A673 (cell line): ENCODE data around the gene SPATA13. TPM values are rescaled to one million over a fixed set of nuclear protein-coding genes. Genes with fewer than 3 reads are reported as not detected.
A peak's percentile ranks its signal among the peaks of the same experiment; 100 is the strongest.

Experiments
- Bru-seq: library from RNA; stranded (reverse); fragments of 400-500 nt; gene quantifications from one replicate; lab custom pipeline; 2021; lab: Mats Ljungman, UMichigan
- BruChase-seq, 2 experiments: library from RNA; stranded (reverse); fragments of 400-500 nt; gene quantifications; one replicate each; lab custom pipeline; 2021; lab: Mats Ljungman, UMichigan
- BruUV-seq: library from RNA; stranded (reverse); fragments of 400-500 nt; replicated peaks from 2 replicates; lab custom pipeline; 2021; lab: Mats Ljungman, UMichigan
- CTCF ChIA-PET: fragments of 300-600 bp; sonication (Branson Sonifier 250); formaldehyde crosslinking; loops from one replicate; lab custom pipeline; 2022; ENCODE audit warnings: antibody characterized with exemption; lab: Charles Lee
- POLR2A ChIA-PET: fragments of 300-600 bp; sonication (Branson Sonifier 250); formaldehyde crosslinking; loops from one replicate; lab custom pipeline; 2022; ENCODE audit warnings: antibody characterized with exemption; ENCODE audit not compliant: low non-redundant PET; lab: Charles Lee
- DNase-seq: peaks from one replicate; pipeline ENCODE4 v3.0.0-alpha.2; 2015; ENCODE audit warnings: low spot score
- H3K27ac ChIP-seq: fragments of 200-600 bp; sonication (generic); 2 replicates; pipeline ENCODE4 v1.5.1; 2016; ENCODE audit warnings: mixed run types, low read depth, mild to moderate bottlenecking, mixed read lengths, antibody characterized with exemption, low read length; ENCODE audit not compliant: poor library complexity, severe bottlenecking
- H3K27me3 ChIP-seq: fragments of 200-600 bp; sonication (generic); replicated peaks from 2 replicates; pipeline ENCODE4 v1.6.1; 2017; ENCODE audit warnings: mixed run types, low read depth, mild to moderate bottlenecking, mixed read lengths, antibody characterized with exemption, low read length; ENCODE audit not compliant: insufficient read depth, poor library complexity
- H3K36me3 ChIP-seq: fragments of 200-600 bp; sonication (generic); 2 replicates; pipeline ENCODE4 v1.6.1; 2016; ENCODE audit warnings: mixed run types, mild to moderate bottlenecking, mixed read lengths, antibody characterized with exemption, low read length; ENCODE audit not compliant: insufficient read depth, poor library complexity, severe bottlenecking
- H3K4me1 ChIP-seq: fragments of 200-600 bp; sonication (generic); 2 replicates; pipeline ENCODE4 v1.6.1; 2017; ENCODE audit warnings: mixed run types, mild to moderate bottlenecking, mixed read lengths, antibody characterized with exemption, low read length; ENCODE audit not compliant: insufficient read depth, poor library complexity, severe bottlenecking
- H3K4me3 ChIP-seq: fragments of 200-600 bp; sonication (generic); 2 replicates; pipeline ENCODE4 v1.5.1; 2016; ENCODE audit warnings: low read depth, mixed run types, mild to moderate bottlenecking, mixed read lengths, low read length; ENCODE audit not compliant: poor library complexity, severe bottlenecking
- H3K9me3 ChIP-seq: fragments of 200-600 bp; sonication (generic); 2 replicates; pipeline ENCODE4 v1.6.1; 2016; ENCODE audit warnings: mixed run types, low read depth, mild to moderate bottlenecking, mixed read lengths, antibody characterized with exemption, low read length; ENCODE audit not compliant: poor library complexity, severe bottlenecking
- EZH2 ChIP-seq: fragments of 200-600 bp; sonication (generic); IDR thresholded peaks from 2 replicates; pipeline ENCODE4 v1.6.1; 2017; ENCODE audit warnings: borderline replicate concordance, low read depth, mild to moderate bottlenecking, mixed read lengths, antibody characterized with exemption, low read length; ENCODE audit not compliant: poor library complexity, severe bottlenecking
- intact Hi-C: fragments of 100-400 bp; cut with micrococcal nuclease; formaldehyde crosslinking; loops from one replicate; pipeline ENCODE4 v1.10.0; 2022; ENCODE audit not compliant: unreplicated experiment
- long read RNA-seq: library from polyadenylated mRNA; stranded (forward); transcript quantifications from one replicate; pipeline ENCODE4 v2.0.0, GENCODE V29; 2022
- total RNA-seq: library from RNA; stranded (reverse); gene quantifications from 2 replicates; pipeline ENCODE4 v1.2.3, GENCODE V29; 2021
- TF ChIP-seq, protein P1 (sequence below): fragments of 300-800, 200-600 bp; sonication (generic); conservative IDR thresholded peaks from 2 replicates; pipeline ENCODE4 v1.5.1; 2017; ENCODE audit warnings: low read depth, mild to moderate bottlenecking, antibody characterized with exemption, low read length, moderate library complexity, mixed read lengths

Gene SPATA13
- total RNA-seq: 55.4 and 58.2 TPM in 2 replicates
- Bru-seq, nascent RNA: percentile 95 among the genes with signal in this experiment
- percentile 99 among the genes with signal in this experiment for BruChase-seq, experiment 1, labeled RNA remaining after a 2-hour chase
- percentile 98 among the genes with signal in this experiment for BruChase-seq, experiment 2, labeled RNA remaining after a 6-hour chase
- long read RNA-seq, full-length matches to known transcripts: 8 of 43 reads
- long read RNA-seq, partial matches to known transcripts: 15 of 43 reads
- long read RNA-seq, other reads (novel, unspliced or antisense): 20 of 43 reads

GRCh38 chr13:24160458-24161009, at the start of gene SPATA13:
Gene SPATA13, plus strand, starts transcription at chr13:24160720. Its CDS starts 62,210 bp downstream, at chr13:24222930.
- no peak for TF ChIP-seq EZH2
- TF ChIP-seq, protein P1, sequence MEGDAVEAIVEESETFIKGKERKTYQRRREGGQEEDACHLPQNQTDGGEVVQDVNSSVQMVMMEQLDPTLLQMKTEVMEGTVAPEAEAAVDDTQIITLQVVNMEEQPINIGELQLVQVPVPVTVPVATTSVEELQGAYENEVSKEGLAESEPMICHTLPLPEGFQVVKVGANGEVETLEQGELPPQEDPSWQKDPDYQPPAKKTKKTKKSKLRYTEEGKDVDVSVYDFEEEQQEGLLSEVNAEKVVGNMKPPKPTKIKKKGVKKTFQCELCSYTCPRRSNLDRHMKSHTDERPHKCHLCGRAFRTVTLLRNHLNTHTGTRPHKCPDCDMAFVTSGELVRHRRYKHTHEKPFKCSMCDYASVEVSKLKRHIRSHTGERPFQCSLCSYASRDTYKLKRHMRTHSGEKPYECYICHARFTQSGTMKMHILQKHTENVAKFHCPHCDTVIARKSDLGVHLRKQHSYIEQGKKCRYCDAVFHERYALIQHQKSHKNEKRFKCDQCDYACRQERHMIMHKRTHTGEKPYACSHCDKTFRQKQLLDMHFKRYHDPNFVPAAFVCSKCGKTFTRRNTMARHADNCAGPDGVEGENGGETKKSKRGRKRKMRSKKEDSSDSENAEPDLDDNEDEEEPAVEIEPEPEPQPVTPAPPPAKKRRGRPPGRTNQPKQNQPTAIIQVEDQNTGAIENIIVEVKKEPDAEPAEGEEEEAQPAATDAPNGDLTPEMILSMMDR: no peak
- Histone ChIP-seq H3K4me3 (peak within 1 kb of the TSS; percentile 80), H3K9me3 (no peaks in the 10 kb centered on the region), H3K27ac (peak within 1 kb of the TSS; percentile 74), H3K27me3 (no peaks in the 10 kb centered on the region), H3K36me3 (no peaks in the 10 kb centered on the region), H3K4me1 (peaks cover 10% of the 10 kb centered on the region)
- no TSS peak for BruUV-seq
- CTCF ChIA-PET: interaction anchor here (0.6 to 0.7 kb wide), 2 partner anchors 139 to 242 kb away, joined by 5 read pairs; no protein-coding TSS in a partner anchor
- peak; percentile 91 for DNase-seq
- POLR2A ChIA-PET: interaction anchor here (0.6 kb wide), 1 partner anchor 126 kb away, joined by 3 read pairs; no protein-coding TSS in a partner anchor
- intact Hi-C loops: loop anchor here (5.0 kb wide), 1 partner anchor 42 kb away; no protein-coding TSS in a partner anchor

DNA sequence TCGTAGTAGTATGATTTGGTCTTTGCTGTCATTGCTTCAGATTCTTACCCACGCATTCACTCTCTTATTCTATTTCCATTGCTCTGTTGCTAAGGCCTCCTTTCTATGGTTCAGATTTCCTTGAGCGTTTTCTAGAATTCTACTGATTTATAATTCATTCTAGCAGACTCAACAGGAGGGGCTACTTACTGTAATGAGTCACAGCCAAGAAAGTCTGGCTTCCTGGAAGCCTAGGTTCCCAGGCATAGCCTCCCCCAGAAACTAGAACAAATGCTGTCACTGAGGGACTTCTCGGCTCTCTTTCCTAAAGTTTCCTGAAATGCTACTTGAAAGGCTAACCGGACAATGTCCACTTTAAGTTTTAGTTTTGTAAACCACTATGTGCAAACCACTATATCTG, 47.7 kb upstream of the SPATA13 start:
- TF ChIP-seq, protein P1: no peak
- TF ChIP-seq EZH2: no peak
- Histone ChIP-seq H3K27ac (no peak overlapping the region), H3K9me3 (no peaks in the 10 kb centered on the region), H3K27me3 (no peaks in the 10 kb centered on the region), H3K4me3 (no peak overlapping the region), H3K36me3 (no peaks in the 10 kb centered on the region), H3K4me1 (no peaks in the 10 kb centered on the region)
- POLR2A ChIA-PET: no interaction called here
- no TSS peak for BruUV-seq
- intact Hi-C loops: no loop called here
- CTCF ChIA-PET: no interaction called here
- no peak for DNase-seq

DNA sequence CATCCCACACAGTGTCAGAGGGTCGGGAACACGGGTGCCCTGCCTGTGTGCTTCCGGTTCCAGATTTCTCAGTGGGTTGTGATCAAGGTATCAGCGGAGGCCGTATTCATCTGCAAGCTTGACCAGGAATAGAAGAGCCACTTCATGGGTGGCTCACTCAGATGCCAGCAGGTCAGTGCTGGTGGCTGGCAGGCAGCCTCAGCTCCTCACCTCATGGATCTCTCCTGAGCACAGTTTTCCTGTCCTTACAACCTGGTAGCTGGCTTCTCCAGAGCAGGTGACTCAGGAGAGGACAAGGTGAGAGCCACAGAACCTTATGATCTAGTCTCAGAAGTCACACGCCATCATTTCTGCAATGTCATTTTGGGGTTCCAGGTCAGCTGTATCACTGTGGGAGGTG, 44.8 kb upstream of the SPATA13 start:
- H3K36me3 ChIP-seq: no peaks in the 10 kb centered on the region
- no peaks in the 10 kb centered on the region for H3K4me1 ChIP-seq
- H3K27ac ChIP-seq: no peak overlapping the region
- TF ChIP-seq, protein P1: no peak
- no peak for TF ChIP-seq EZH2
- intact Hi-C loops: no loop called here
- POLR2A ChIA-PET: no interaction called here
- BruUV-seq: no TSS peak
- CTCF ChIA-PET: no interaction called here
- no peaks in the 10 kb centered on the region for H3K27me3 ChIP-seq
- H3K9me3 ChIP-seq: no peaks in the 10 kb centered on the region
- H3K4me3 ChIP-seq: no peak overlapping the region
- DNase-seq: no peak
